Head of caudate nucleus (tissue), 42 donors: ENCODE measurements around the gene RORC.

Experiments used
- DNase-seq, 42 donors: peaks; one replicate each; pipeline versions ENCODE4 v3.0.0 to v3.0.0-alpha.2; 2020 to 2021; ENCODE audit warnings: mixed read lengths in 7 of 42
- intact Hi-C: fragments of 100-400 bp; cut with DNase I; formaldehyde crosslinking; loops from one replicate; pipeline ENCODE4 v1.15.0; 2022

RORC gene

DNA sequence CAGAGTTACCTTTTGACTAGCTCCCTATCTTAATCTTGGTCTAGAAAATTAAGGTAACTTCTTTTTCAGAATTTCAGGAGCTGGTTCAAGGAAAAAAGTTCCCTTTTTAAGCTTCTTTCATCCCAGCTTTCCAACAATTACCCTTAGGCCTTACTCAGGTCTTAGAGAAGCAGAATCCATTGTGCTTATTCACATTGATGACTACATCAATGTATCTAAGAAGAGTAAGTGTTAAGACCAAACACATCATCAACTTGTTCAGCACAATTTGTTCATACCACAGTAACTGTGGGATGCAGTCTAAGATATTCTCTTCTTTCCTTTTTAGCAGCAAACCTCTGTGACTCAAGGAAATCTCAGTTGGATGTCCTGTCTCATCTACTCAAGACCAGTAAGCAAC, 72.4 kb downstream of the RORC start:
- intact Hi-C loops = no loop called here
- DNase-seq = no peak

DNA sequence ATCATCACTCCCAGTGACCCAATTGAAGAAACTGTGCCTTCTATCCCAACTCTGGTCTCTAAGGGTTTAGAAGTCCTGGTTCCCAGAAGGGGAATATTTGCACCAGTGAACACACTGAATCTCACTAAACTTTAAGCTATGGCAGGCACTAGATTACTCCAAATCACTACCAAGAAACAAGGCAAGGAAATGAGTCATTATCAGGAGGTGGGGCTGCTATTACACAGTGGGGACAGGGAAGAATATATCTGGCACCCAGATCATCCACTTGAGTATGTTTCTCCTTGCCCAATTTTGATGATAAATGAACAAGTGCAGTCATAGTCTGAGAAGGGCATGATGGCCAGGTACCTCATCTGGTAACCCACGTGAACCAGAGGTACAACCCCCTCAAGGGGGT, 75.3 kb downstream of the RORC start:
- intact Hi-C loops = no loop called here

More for the DNA sequence above, 75.3 kb downstream of the RORC start:
- no peak for DNase-seq
